ENCODE measurements around the gene TTC7B. TPM values are rescaled to one million over a fixed set of nuclear protein-coding genes. Genes with fewer than 3 reads are reported as not detected.

Gene TTC7B
- total RNA-seq, 1 experiment from 2014 or later = 40.9 TPM

DNA sequence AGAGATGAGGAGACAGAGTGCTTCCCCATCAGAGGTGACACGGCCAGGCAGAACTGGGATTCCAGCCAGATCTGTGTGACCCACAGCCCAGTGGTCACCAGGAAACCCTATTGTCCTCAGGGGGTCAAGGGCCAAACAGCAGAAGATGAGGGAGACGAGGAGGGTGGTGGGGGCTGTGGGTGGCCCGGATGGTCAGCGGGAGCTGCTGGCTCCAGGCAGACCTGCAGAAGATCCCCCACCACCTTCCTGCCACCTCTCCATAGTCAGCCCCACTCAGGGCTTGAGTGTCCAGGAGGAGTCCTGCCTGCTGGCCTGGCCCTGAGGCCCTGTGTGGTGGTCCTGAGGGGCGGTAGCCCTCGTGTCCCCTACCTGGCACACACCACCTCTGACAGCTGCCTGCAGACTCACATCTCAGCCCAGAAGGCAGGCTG lies 282.6 kb downstream of the TTC7B start:
- Histone ChIP-seq H3K4me3 (ENCODE audit: low read depth in 2 of 2, low read length in 2 of 2) (no peak overlapping the region), H3K27ac (ENCODE audit: low read length) (no peak overlapping the region), H3K9me3 (ENCODE audit: control insufficient read depth, insufficient read depth, low read depth, low read length) (no peaks in the 10 kb centered on the region), H3K4me1 (ENCODE audit: control insufficient read depth, insufficient read depth, low read length) (no peaks in the 10 kb centered on the region), H3K36me3 (ENCODE audit: control insufficient read depth, insufficient read depth, low read length) (no peaks in the 10 kb centered on the region), H3K27me3 (ENCODE audit: control insufficient read depth, insufficient read depth, low read length) (no peaks in the 10 kb centered on the region)
- POLR2A ChIA-PET = no interaction called here
- intact Hi-C loops (cut with micrococcal nuclease; ENCODE audit: unreplicated experiment) (no loop called here), in situ Hi-C loops (cut with HindIII; ENCODE audit: low pct_unique_long_range_greater_than_20kb, low sequenced_read_pairs) (no loop called here)
- CTCF ChIA-PET = no interaction called here
- DNase-seq (ENCODE audit: low read depth, low spot score) (no peak), ATAC-seq (peak; percentile 35; the same call in 1 of the 2 replicates)
- TF ChIP-seq, protein P1, sequence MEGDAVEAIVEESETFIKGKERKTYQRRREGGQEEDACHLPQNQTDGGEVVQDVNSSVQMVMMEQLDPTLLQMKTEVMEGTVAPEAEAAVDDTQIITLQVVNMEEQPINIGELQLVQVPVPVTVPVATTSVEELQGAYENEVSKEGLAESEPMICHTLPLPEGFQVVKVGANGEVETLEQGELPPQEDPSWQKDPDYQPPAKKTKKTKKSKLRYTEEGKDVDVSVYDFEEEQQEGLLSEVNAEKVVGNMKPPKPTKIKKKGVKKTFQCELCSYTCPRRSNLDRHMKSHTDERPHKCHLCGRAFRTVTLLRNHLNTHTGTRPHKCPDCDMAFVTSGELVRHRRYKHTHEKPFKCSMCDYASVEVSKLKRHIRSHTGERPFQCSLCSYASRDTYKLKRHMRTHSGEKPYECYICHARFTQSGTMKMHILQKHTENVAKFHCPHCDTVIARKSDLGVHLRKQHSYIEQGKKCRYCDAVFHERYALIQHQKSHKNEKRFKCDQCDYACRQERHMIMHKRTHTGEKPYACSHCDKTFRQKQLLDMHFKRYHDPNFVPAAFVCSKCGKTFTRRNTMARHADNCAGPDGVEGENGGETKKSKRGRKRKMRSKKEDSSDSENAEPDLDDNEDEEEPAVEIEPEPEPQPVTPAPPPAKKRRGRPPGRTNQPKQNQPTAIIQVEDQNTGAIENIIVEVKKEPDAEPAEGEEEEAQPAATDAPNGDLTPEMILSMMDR (IDR thresholded peaks at IDR 0.05) = no peak
- TF ChIP-seq POLR2AphosphoS5 (IDR thresholded peaks at IDR 0.05; ENCODE audit: low read depth, low read length) = no peak
- TF ChIP-seq, protein P2, sequence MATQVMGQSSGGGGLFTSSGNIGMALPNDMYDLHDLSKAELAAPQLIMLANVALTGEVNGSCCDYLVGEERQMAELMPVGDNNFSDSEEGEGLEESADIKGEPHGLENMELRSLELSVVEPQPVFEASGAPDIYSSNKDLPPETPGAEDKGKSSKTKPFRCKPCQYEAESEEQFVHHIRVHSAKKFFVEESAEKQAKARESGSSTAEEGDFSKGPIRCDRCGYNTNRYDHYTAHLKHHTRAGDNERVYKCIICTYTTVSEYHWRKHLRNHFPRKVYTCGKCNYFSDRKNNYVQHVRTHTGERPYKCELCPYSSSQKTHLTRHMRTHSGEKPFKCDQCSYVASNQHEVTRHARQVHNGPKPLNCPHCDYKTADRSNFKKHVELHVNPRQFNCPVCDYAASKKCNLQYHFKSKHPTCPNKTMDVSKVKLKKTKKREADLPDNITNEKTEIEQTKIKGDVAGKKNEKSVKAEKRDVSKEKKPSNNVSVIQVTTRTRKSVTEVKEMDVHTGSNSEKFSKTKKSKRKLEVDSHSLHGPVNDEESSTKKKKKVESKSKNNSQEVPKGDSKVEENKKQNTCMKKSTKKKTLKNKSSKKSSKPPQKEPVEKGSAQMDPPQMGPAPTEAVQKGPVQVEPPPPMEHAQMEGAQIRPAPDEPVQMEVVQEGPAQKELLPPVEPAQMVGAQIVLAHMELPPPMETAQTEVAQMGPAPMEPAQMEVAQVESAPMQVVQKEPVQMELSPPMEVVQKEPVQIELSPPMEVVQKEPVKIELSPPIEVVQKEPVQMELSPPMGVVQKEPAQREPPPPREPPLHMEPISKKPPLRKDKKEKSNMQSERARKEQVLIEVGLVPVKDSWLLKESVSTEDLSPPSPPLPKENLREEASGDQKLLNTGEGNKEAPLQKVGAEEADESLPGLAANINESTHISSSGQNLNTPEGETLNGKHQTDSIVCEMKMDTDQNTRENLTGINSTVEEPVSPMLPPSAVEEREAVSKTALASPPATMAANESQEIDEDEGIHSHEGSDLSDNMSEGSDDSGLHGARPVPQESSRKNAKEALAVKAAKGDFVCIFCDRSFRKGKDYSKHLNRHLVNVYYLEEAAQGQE (IDR thresholded peaks at IDR 0.05; ENCODE audit: insufficient read depth in 1 of 2, low read depth in 2 of 2, low read length in 1 of 2) = no peak
- no peak for TF ChIP-seq TCF7L2 (IDR thresholded peaks at IDR 0.05; ENCODE audit: low read depth, low read length)
- TF ChIP-seq SIN3A (IDR thresholded peaks at IDR 0.05; ENCODE audit: borderline replicate concordance, insufficient read depth, low read depth, low read length) = no peak
- BruUV-seq (replicated peaks) = no TSS peak

DNA sequence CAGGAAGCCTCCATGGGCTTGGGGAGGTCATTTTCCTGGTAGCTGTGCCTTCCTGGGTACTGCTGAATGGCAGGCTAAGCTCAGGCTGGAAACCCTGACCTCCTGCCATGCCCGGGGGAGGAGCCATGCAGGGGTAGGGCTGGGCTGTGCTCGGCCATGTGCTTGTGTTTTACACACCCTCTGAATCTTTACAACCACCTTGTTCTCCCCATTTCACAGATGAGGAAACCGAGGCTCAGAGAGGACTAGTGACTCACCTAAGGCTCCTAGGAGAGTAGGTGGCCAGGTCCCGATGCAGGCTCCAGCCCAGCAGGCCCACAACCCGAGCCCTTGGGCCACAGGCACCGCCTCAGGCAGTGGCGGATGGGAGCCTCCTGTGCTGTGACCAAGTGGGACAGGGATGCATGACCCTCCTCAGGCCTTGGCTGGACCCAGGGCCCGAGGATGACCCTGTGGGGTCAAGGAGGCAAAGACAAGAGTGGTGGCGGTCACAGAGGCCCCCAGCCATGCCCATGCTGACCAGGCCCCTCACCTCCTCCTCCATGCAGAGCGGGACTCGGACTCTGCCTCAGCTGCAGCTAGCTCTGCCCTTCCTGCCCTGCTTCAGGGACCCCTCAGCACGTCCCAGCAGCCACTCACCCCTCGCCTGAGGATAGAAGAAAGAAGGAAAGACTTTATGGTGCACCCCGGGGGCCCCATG lies 283.3 kb downstream of the TTC7B start:
- ChIA-PET CTCF (no interaction called here), POLR2A (no interaction called here)
- no peak for ATAC-seq

More for the DNA sequence above, 283.3 kb downstream of the TTC7B start:
- TF ChIP-seq, protein P1 (IDR thresholded peaks at IDR 0.05) = no peak
- TF ChIP-seq, protein P2 (IDR thresholded peaks at IDR 0.05; ENCODE audit: insufficient read depth in 1 of 2, low read depth in 2 of 2, low read length in 1 of 2) = no peak
- TF ChIP-seq SIN3A (IDR thresholded peaks at IDR 0.05; ENCODE audit: borderline replicate concordance, insufficient read depth, low read depth, low read length) = no peak
- TF ChIP-seq POLR2AphosphoS5 (IDR thresholded peaks at IDR 0.05; ENCODE audit: low read depth, low read length) = no peak
- no peak for TF ChIP-seq TCF7L2 (IDR thresholded peaks at IDR 0.05; ENCODE audit: low read depth, low read length)
- Histone ChIP-seq H3K9me3 (ENCODE audit: control insufficient read depth, insufficient read depth, low read depth, low read length) (no peaks in the 10 kb centered on the region), H3K4me1 (ENCODE audit: control insufficient read depth, insufficient read depth, low read length) (no peaks in the 10 kb centered on the region), H3K27ac (ENCODE audit: low read length) (no peak overlapping the region), H3K4me3 (ENCODE audit: low read depth in 2 of 2, low read length in 2 of 2) (no peak overlapping the region), H3K27me3 (ENCODE audit: control insufficient read depth, insufficient read depth, low read length) (no peaks in the 10 kb centered on the region), H3K36me3 (ENCODE audit: control insufficient read depth, insufficient read depth, low read length) (no peaks in the 10 kb centered on the region)
- in situ Hi-C loops (cut with HindIII; ENCODE audit: low pct_unique_long_range_greater_than_20kb, low sequenced_read_pairs) = no loop called here
- intact Hi-C loops (cut with micrococcal nuclease; ENCODE audit: unreplicated experiment) = no loop called here
- DNase-seq (ENCODE audit: low read depth, low spot score) = no peak
- BruUV-seq (replicated peaks) = no TSS peak
